ENCODE measurements around the gene GLOD4. TPM values are rescaled to one million over a fixed set of nuclear protein-coding genes. Genes with fewer than 3 reads are reported as not detected.

Gene GLOD4
- total RNA-seq (2022; extraction: Qiagen RNA extraction): 93.4 to 137 TPM (median 97.5 TPM) in 5 replicates

DNA sequence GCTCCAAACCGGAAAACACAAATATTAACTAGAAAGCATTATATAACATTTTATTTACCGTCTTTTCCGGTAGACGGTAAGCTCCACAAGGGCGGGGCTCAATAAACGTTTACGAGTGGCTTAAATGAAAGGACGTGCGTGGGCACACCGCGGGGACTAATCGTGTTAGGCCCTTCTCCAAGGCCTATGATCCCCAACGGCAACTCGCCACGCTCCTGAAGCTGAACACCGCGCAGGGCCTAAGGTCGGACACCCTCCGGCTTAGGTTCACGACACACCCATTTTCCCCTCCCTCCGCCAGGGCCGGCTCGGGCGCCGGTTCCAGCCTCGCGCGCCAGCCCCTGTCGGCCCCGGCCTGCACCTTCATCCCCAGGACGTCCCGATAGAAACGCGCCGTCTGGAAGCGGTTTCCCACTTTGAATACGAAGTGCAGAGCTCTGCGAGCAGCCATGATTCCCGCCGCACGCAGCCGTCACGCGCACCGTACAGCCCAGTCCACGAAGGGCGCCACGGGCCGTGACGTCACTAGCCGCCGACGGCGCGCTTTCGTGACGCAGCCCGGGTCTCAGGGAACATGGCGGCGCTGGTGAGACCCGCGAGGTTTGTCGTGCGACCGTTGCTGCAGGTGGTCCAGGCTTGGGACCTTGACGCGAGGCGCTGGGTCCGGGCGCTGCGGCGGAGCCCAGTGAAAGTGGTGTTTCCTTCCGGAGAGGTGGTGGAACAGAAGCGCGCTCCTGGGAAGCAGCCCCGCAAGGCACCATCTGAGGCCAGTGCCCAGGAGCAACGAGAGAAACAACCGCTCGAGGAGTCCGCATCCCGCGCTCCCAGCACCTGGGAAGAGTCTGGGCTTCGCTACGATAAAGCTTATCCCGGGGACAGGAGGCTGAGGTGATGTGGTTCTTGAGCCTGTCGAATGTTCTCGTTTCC, at the start of gene GLOD4, which contains the start of gene MRM3:
Gene GLOD4 (minus strand): TSS at position 476 of the 927 bp plus-strand sequence. CDS start 25 bp downstream, at position 451.
Gene MRM3 (plus strand): TSS at position 549 of the 927 bp plus-strand sequence. CDS start 26 bp downstream, at position 575.

DNA sequence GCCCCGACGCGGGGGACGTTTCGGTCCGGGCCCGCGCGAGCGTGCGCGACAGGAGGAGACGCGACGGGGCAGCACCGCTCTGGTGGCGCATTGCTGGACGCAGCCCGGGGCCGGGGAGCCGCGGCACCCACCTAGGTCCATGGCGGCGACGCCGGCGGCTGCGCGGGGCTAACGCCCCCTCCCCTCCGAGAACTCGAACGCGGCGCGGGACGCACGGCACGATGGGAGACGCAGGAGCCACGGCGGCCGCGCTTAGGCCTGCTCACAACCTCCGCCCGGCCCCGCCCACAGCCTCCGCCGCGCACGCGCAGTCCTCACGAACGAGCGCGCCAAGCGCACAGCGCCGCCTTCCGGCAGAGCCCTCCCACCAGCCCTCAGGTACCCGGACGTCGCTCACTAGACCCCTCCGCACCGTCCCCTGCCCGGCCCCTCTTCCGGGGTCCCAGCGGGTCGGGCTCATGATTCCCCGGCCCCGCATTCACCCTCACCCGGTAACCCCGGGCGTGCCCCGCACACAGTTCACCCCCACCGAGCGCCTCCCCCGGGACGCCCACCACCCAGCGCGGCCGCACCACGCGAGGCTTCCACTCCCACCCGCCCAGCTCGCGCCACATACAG, 30.0 kb downstream of the GLOD4 start, which contains the start of gene GEMIN4:
Gene GEMIN4 (minus strand): TSS at position 263 of the 618 bp plus-strand sequence. CDS start 122 bp downstream, at position 141.

GRCh38 chr17:732067-732901, 49.8 kb downstream of the GLOD4 start, which contains the start of gene TLCD3A:
TSS of gene TLCD3A (plus strand) at chr17:732596. CDS start at chr17:732648, 52 bp downstream.

Other genes with a start within 250 kb of the GLOD4 start
- 20.6 to 27.6 TPM (median 23.5 TPM) in 5 replicates for gene VPS53, start 67.4 kb downstream of the GLOD4 start, total RNA-seq (2022; extraction: Qiagen RNA extraction)
- gene TLCD3A, start 49.7 kb downstream of the GLOD4 start, total RNA-seq (2022; extraction: Qiagen RNA extraction): 48.7 to 61.1 TPM (median 57.9 TPM) in 5 replicates
- 56.1 to 65.3 TPM (median 63.2 TPM) in 5 replicates for gene GEMIN4, start 30.0 kb downstream of the GLOD4 start, total RNA-seq (2022; extraction: Qiagen RNA extraction)
- 43.3 to 50.5 TPM (median 44.2 TPM) in 5 replicates for gene MRM3, start 73 bp upstream of the GLOD4 start, total RNA-seq (2022; extraction: Qiagen RNA extraction)
- 22.3 to 27.3 TPM (median 26.6 TPM) in 5 replicates for gene NXN, start 197.5 kb upstream of the GLOD4 start, total RNA-seq (2022; extraction: Qiagen RNA extraction)
- gene TIMM22, start 214.8 kb upstream of the GLOD4 start, total RNA-seq (2022; extraction: Qiagen RNA extraction): 25.2 to 30.5 TPM (median 29.3 TPM) in 5 replicates

All from A549 treated with CORT108297 at 1 μM for 4 hours (cell line).